NT2/D1 (cell line): ENCODE measurements around the gene FBXW11.

ENCODE experiments used
- YY1 ChIP-seq: IDR thresholded peaks from 2 replicates; pipeline ENCODE4 v1.6.1; 2011; ENCODE audit not compliant: insufficient read length, insufficient read depth
- ZNF274 ChIP-seq: IDR thresholded peaks from 2 replicates; pipeline ENCODE4 v1.6.1; 2011; ENCODE audit warnings: mild to moderate bottlenecking, low read depth, low read length

GRCh38 chr5:171999877-172000276 lies 6.6 kb downstream of the FBXW11 start:
- no peak for TF ChIP-seq YY1
- no peak for TF ChIP-seq ZNF274
